Thoracic aorta (tissue), 2 donors: ENCODE measurements around the gene CCL24. TPM values are rescaled to one million over a fixed set of nuclear protein-coding genes. Genes with fewer than 3 reads are reported as not detected.
A peak's percentile ranks its signal among the peaks of the same experiment; 100 is the strongest.
"Not testable (repeated sequence)": the region's sequence is repeated elsewhere in the genome, so short reads cannot be mapped to it uniquely, and the experiment has no call there.

Source experiments
- ATAC-seq: fragments of 150-250 bp; one replicate; pipeline ENCODE4 v1.8.0; 2017; ENCODE audit warnings: low read depth; ENCODE audit not compliant: insufficient number of reproducible peaks, low FRiP score
- DNase-seq: peaks from one replicate; pipeline ENCODE4 v3.0.0-alpha.2; 2020; ENCODE audit warnings: low spot score
- H3K27ac ChIP-seq, 2 donors: fragments of 200-600 bp; sonication (generic); 1 replicate in 1 of 2; 2 replicates in 1 of 2; pipeline ENCODE4 v1.5.1; 2016; ENCODE audit warnings: mild to moderate bottlenecking in 2 of 2, moderate library complexity in 2 of 2
- H3K27me3 ChIP-seq: fragments of 200-600 bp; sonication (generic); replicated peaks from 2 replicates; pipeline ENCODE4 v1.6.0; 2016; ENCODE audit warnings: mild to moderate bottlenecking; ENCODE audit not compliant: insufficient read depth
- H3K36me3 ChIP-seq: fragments of 200-600 bp; sonication (generic); one replicate; pipeline ENCODE4 v1.5.1; 2016
- H3K4me1 ChIP-seq, 2 donors: fragments of 200-600 bp; sonication (generic); 1 replicate in 1 of 2; 2 replicates in 1 of 2; pipeline versions ENCODE4 v1.5.1 to v1.6.0; 2016; ENCODE audit warnings: low read depth in 2 of 2, mild to moderate bottlenecking in 1 of 2; ENCODE audit not compliant: control insufficient read depth in 1 of 2
- H3K4me3 ChIP-seq: fragments of 200-600 bp; sonication (generic); 2 replicates; pipeline ENCODE4 v1.5.1; 2016; ENCODE audit warnings: mild to moderate bottlenecking
- H3K9me3 ChIP-seq: fragments of 200-600 bp; sonication (generic); 2 replicates; pipeline ENCODE4 v1.5.1; 2016
- total RNA-seq, 2 donors: library from RNA; depleted of rRNA; stranded (reverse); fragments of >200 nt; gene quantifications; one replicate each; pipeline versions ENCODE4 v1.1.0 to v1.2.3, GENCODE V29; 2016
- TF ChIP-seq, protein P1 (sequence below): fragments of 200-600 bp; sonication (generic); IDR thresholded peaks from one replicate; pipeline ENCODE4 v1.5.1; 2019; ENCODE audit warnings: antibody characterized with exemption

The CCL24 gene
- total RNA-seq, 2 donors from 2014 or later, result not detected

- DNase-seq, result no peak
- H3K9me3 ChIP-seq, result no peaks in the 10 kb centered on the region
- H3K4me1 ChIP-seq, result no peaks in the 10 kb centered on the region
- no peaks in the 10 kb centered on the region for H3K36me3 ChIP-seq
- no peak overlapping the region for H3K27ac ChIP-seq
- no peaks in the 10 kb centered on the region for H3K27me3 ChIP-seq
- no peak for ATAC-seq
- TF ChIP-seq, protein P1, sequence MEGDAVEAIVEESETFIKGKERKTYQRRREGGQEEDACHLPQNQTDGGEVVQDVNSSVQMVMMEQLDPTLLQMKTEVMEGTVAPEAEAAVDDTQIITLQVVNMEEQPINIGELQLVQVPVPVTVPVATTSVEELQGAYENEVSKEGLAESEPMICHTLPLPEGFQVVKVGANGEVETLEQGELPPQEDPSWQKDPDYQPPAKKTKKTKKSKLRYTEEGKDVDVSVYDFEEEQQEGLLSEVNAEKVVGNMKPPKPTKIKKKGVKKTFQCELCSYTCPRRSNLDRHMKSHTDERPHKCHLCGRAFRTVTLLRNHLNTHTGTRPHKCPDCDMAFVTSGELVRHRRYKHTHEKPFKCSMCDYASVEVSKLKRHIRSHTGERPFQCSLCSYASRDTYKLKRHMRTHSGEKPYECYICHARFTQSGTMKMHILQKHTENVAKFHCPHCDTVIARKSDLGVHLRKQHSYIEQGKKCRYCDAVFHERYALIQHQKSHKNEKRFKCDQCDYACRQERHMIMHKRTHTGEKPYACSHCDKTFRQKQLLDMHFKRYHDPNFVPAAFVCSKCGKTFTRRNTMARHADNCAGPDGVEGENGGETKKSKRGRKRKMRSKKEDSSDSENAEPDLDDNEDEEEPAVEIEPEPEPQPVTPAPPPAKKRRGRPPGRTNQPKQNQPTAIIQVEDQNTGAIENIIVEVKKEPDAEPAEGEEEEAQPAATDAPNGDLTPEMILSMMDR, result no peak
- no peak overlapping the region for H3K4me3 ChIP-seq
Observed at GRCh38 chr7:75796420-75796819, 17.2 kb downstream of the CCL24 start.

GRCh38 chr7:75795831-75796285 is 17.7 kb downstream of the CCL24 start:
- Histone ChIP-seq H3K4me3 (no peak overlapping the region), H3K9me3 (no peaks in the 10 kb centered on the region), H3K36me3 (no peaks in the 10 kb centered on the region), H3K27me3 (no peaks in the 10 kb centered on the region), H3K4me1 (no peaks in the 10 kb centered on the region), H3K27ac (peak overlapping the region in 1 of 2 donors; percentile 16)
- TF ChIP-seq, protein P1, result no peak
- ATAC-seq (no peak), DNase-seq (no peak)

- Histone ChIP-seq H3K27me3 (no peaks in the 10 kb centered on the region), H3K4me3 (no peak overlapping the region), H3K4me1 (no peaks in the 10 kb centered on the region), H3K9me3 (no peaks in the 10 kb centered on the region), H3K36me3 (no peaks in the 10 kb centered on the region), H3K27ac (no peak overlapping the region)
- DNase-seq (no peak), ATAC-seq (no peak)
- TF ChIP-seq, protein P1, result no peak
Observed at GRCh38 chr7:75793676-75794075, 19.9 kb downstream of the CCL24 start.

DNA sequence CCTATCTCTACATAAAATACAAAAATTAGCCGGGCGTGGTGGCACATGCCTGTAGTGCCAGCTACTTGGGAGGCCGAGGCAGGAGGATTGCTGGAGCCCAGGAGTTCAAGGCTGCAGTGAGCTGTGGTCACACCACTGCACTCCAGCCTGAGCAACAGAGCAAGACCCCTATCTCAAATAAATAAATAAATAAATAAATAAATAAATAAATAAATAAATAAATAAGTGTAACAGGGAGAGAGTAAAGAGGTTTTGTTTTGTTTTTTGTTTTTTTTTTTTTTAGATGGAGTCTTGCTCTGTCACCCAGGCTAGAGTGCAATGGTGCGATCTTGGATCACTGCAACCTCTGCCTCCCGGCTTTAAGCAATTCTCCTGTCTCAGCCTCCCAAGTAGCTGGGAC is 21.0 kb downstream of the CCL24 start:
- not testable (repeated sequence) for H3K36me3 ChIP-seq, H3K9me3 ChIP-seq, ATAC-seq, DNase-seq, H3K4me3 ChIP-seq, H3K27me3 ChIP-seq, H3K27ac ChIP-seq, H3K4me1 ChIP-seq

GRCh38 chr7:75789361-75789924 is 24.2 kb downstream of the CCL24 start:
- Histone ChIP-seq H3K27me3 (no peaks in the 10 kb centered on the region), H3K4me3 (no peak overlapping the region), H3K36me3 (no peaks in the 10 kb centered on the region), H3K9me3 (no peaks in the 10 kb centered on the region), H3K4me1 (no peaks in the 10 kb centered on the region), H3K27ac (no peak overlapping the region)
- ATAC-seq (no peak), DNase-seq (no peak)
- TF ChIP-seq, protein P1, result no peak

- H3K27ac ChIP-seq, H3K4me3 ChIP-seq, H3K27me3 ChIP-seq, H3K36me3 ChIP-seq, ATAC-seq, H3K9me3 ChIP-seq, DNase-seq, H3K4me1 ChIP-seq: not testable (repeated sequence)
Observed at GRCh38 chr7:75788154-75788847, 25.3 kb downstream of the CCL24 start.

DNA sequence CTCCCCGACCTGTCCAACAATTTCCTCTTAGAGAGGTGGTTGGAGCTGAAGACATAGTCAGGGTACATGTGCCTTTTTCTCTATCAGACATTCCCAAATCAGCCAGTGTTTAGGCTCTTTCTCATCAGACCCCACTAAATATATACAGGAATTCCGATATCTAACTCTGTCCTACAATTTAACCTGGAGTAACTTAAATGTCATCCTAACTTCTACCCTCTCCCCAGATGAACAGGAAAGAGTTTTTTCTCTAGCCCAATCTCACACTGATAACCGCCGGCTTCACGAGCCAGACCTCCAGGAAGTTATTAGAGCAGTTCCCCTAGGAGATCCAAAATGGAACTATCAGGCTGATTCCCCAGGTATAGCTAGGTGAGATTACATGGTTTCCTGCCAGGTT is 30.5 kb downstream of the CCL24 start:
- not testable (repeated sequence) for H3K4me3 ChIP-seq, ATAC-seq, DNase-seq, H3K27ac ChIP-seq, H3K4me1 ChIP-seq, H3K27me3 ChIP-seq, H3K9me3 ChIP-seq, H3K36me3 ChIP-seq

DNA sequence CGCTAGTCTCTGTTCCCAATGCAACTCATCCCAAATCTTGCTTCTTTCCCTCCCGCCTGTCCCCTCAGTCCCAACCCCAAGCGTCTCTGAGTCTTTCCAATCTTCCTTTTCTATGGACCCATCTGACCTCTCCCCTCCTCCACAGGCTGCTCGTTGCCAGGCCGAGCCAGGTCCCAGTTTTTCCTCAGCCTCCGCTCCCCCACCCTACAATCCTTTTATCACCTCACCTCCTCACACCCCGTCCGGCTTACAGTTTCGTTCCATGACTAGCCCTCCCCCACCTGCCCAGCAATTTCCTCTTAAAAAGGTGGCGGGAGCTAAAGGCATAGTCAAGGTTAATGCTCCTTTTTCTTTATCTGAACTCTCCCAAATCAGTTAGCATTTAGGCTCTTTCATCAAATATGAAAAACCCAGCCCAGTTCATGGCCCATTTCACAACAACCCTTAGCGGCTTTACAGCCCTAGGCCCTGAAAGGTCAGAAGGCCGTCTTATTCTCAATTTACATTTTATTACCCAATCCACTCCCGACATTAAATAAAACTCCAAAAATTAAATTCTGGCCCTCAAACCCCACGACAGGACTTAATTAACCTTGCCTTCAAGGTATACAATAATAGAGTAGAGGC is 32.8 kb downstream of the CCL24 start:
- not testable (repeated sequence) for H3K9me3 ChIP-seq, DNase-seq, H3K27ac ChIP-seq, H3K4me3 ChIP-seq, H3K36me3 ChIP-seq, H3K4me1 ChIP-seq, H3K27me3 ChIP-seq, ATAC-seq
